KOPT-K1 (cell line): ENCODE results near the gene ARMH3.

ENCODE experiments used
- H3K27ac ChIP-seq: fragments of 200-600 bp; sonication (generic); 2 replicates; pipeline ENCODE4 v1.5.1; 2016; ENCODE audit warnings: antibody characterized with exemption, mild to moderate bottlenecking, low read depth, low read length; ENCODE audit not compliant: poor library complexity, severe bottlenecking
- H3K36me3 ChIP-seq: fragments of 200-600 bp; sonication (generic); 2 replicates; pipeline ENCODE4 v1.5.1; 2017; ENCODE audit warnings: antibody characterized with exemption, mild to moderate bottlenecking, low read length, moderate library complexity; ENCODE audit not compliant: insufficient read depth
- H3K9me3 ChIP-seq: fragments of 200-600 bp; sonication (generic); 2 replicates; pipeline ENCODE4 v1.5.1; 2017; ENCODE audit warnings: antibody characterized with exemption, low read length, mild to moderate bottlenecking; ENCODE audit not compliant: insufficient read depth, poor library complexity, severe bottlenecking

Gene ARMH3

GRCh38 chr10:101893510-101894120 lies 162.4 kb downstream of the ARMH3 start:
- H3K36me3 ChIP-seq = no peaks in the 10 kb centered on the region; the same call in 1 of the 2 replicates

GRCh38 chr10:101892782-101893391 lies 163.1 kb downstream of the ARMH3 start:
- H3K36me3 ChIP-seq = no peaks in the 10 kb centered on the region; the same call in 1 of the 2 replicates
- no peak overlapping the region for H3K27ac ChIP-seq
- H3K9me3 ChIP-seq = no peaks in the 10 kb centered on the region

More at GRCh38 chr10:101893510-101894120, 162.4 kb downstream of the ARMH3 start:
- H3K27ac ChIP-seq = no peak overlapping the region
- no peaks in the 10 kb centered on the region for H3K9me3 ChIP-seq

DNA sequence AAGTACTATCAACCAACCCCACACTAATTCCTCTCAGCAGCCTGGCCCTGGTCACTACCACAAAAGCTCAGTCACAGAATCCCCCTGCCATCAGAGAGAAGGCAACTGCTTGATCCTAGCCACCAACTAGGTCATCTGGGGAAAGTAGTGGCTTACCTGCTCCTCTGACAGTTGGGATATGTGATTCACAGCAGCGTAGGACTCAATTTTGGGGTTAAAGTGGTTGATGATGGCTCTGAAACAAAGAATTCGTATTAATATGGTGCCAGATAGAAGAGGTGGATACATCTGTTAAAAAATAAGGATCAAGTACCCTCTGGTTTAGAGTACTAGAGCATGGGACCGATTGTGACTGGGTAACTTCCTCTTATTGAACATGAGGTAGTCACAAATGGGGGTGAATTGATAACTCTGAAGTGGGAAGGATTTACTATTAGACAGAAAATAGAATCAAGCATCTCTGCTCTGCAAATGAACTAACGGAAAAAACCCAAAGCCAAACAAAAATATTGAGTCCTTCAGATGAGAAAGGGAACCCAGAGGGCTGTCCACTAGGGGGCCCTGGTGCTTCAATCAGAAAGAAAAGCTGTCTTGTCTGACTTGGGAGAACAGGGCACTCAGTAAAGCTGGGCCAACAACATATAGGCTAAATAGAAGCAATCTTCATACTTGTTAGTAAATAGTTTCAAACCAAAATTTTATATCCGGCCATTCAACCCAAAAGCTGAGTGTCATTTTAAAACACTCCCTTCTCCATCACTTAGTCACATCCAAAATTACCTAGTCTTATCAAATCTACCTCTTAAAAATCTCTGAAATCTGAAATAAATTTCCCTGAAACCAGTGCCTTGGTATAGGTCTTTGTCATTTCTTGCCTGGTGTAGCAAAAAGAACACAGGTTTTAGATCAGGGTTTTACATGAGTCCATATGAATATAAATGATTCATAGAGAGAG lies 166.4 kb downstream of the ARMH3 start:
- H3K27ac ChIP-seq = no peak overlapping the region
- no peaks in the 10 kb centered on the region; the same call in 1 of the 2 replicates for H3K36me3 ChIP-seq
- H3K9me3 ChIP-seq = no peaks in the 10 kb centered on the region

GRCh38 chr10:101888251-101888949 lies 167.6 kb downstream of the ARMH3 start:
- H3K36me3 ChIP-seq = no peaks in the 10 kb centered on the region; the same call in 1 of the 2 replicates
- H3K27ac ChIP-seq = no peak overlapping the region
- no peaks in the 10 kb centered on the region for H3K9me3 ChIP-seq

GRCh38 chr10:101887775-101888174 lies 168.2 kb downstream of the ARMH3 start:
- Histone ChIP-seq H3K9me3 (no peaks in the 10 kb centered on the region), H3K36me3 (no peaks in the 10 kb centered on the region; the same call in 1 of the 2 replicates), H3K27ac (no peak overlapping the region)

DNA sequence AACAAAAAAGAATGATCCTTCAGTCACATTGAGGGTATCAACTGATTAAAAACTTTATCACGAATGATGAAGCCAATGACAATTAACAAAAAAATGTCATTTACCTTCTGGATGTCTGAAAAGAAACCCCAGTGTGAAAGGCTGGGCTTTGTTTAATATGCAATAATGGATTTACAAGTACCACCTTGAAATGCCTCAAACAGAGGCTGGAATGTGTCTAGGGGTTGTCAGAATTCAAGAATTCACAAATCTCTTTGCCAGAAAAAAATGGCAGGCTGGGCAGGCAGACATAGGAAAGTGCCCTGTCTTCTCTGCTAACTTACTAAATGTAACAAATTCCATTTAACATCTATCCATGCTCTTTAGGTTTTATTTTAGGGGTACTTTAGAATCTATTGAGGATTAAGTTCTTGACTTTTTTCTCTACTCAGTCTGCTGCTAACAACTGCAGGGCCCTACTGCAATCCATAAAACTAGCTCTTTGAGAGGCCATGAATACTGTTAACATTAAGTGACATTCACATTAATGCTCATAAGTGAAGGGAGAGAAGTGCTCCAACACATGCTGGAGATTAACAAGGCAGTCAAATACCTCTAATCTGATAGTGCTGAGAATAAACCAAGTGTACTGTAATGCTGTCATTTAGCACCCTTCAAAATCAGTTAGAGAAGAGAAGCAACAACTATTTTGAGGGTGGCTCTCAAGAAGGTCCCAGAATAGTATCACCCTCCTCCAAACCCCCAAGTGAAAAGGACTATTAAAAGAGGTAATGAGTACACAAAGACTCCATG lies 169.3 kb downstream of the ARMH3 start:
- Histone ChIP-seq H3K9me3 (no peaks in the 10 kb centered on the region), H3K27ac (no peak overlapping the region), H3K36me3 (no peaks in the 10 kb centered on the region; the same call in 1 of the 2 replicates)

DNA sequence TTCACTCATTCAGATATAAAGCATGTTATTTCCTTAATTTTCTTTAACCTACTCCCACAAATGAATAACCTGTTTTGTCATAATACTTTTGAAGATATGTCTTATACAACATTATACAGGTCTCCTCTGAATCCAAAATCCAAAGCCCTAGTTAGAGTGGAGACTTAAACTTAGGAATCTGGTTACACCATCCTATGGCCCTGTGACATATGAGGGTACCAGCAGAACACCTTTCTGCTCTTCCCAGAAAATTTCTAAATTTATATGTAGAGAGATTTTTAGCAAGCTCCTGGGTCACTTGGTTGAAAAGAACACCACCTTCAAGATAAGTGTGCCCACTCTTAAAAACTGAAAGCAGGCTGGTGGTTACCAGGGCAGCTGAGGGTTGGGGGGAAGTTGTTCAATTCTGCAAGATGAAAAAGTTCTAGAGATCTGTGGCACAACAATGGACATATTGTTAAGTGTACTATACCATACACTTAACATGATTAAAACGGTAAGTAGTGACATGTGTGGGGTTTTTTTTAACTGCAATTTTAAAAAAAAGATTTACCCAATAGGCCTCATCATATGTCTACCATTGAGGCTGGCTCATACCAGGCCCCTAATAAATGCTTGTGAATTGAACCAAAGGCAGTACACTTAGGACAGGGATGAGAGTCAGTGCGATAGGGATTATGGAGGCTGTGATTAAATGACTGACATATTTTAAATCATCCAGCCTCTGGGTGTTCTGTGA lies 174.8 kb downstream of the ARMH3 start:
- Histone ChIP-seq H3K27ac (no peak overlapping the region), H3K36me3 (0 out of 2 replicates have a peak, but pooled peaks cover 4% of the 10 kb centered on the region), H3K9me3 (no peaks in the 10 kb centered on the region)

DNA sequence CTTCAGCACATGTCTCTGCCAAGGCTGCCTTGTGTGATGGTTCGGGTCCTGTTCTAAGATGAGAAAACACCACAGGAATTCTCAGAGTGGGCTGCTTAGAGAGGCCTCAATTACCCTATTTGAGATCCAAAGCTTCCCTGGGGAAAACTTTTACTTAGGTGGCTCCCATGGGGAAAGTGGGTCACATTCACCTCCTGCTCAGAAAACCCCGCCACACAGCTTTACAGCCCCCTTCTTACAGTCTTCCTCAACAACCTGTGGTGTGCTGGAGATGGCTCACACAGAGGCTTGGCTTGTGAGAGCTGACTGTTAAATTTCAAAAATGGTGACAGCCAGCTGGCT lies 175.8 kb downstream of the ARMH3 start:
- Histone ChIP-seq H3K27ac (no peak overlapping the region), H3K9me3 (no peaks in the 10 kb centered on the region), H3K36me3 (0 out of 2 replicates have a peak, but pooled peaks cover 4% of the 10 kb centered on the region)

GRCh38 chr10:101879456-101880231 lies 176.3 kb downstream of the ARMH3 start:
- Histone ChIP-seq H3K9me3 (no peaks in the 10 kb centered on the region), H3K36me3 (0 out of 2 replicates have a peak, but pooled peaks cover 4% of the 10 kb centered on the region), H3K27ac (no peak overlapping the region)

GRCh38 chr10:101878869-101879268 lies 177.1 kb downstream of the ARMH3 start:
- H3K36me3 ChIP-seq = 0 out of 2 replicates have a peak, but pooled peaks cover 4% of the 10 kb centered on the region
- no peaks in the 10 kb centered on the region for H3K9me3 ChIP-seq
- no peak overlapping the region for H3K27ac ChIP-seq

GRCh38 chr10:101875068-101875688 lies 180.8 kb downstream of the ARMH3 start:
- H3K27ac ChIP-seq = no peak overlapping the region
- H3K9me3 ChIP-seq = no peaks in the 10 kb centered on the region

DNA sequence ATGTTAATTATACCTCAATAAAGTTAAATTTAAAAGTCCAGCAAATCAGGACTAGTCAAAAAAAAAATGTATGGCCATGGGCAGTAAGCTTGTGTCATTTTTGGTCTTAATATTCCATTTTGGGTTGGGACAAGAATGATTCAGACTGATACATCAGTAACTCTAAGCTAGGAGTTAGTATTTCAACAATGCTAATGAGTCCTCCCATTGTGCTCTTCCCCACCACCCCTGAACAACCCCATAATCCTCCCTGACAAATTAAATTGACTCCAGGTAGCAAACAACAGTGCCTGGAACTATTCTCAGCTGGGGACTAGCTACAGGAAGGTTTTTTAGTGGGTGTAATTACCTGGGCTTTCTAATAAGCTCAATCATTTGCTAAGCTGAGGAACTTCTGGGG lies 181.7 kb downstream of the ARMH3 start:
- Histone ChIP-seq H3K36me3 (no peaks in the 10 kb centered on the region), H3K27ac (no peak overlapping the region), H3K9me3 (no peaks in the 10 kb centered on the region)

More at GRCh38 chr10:101875068-101875688, 180.8 kb downstream of the ARMH3 start:
- H3K36me3 ChIP-seq = 0 out of 2 replicates have a peak, but pooled peaks cover 4% of the 10 kb centered on the region
